Body of pancreas (tissue), 4 donors: Measurements from ENCODE around the gene TADA2B.

Experiments used
- CTCF ChIP-seq, 7 experiments: fragments of 450-650 bp in 4 of 7; fragments of 200-600 bp in 3 of 7; sonication (generic) in 3 of 7; IDR thresholded peaks; one replicate each; pipeline ENCODE4 v1.5.1; 2016 to 2019; ENCODE audit warnings: antibody characterized with exemption in 7 of 7
- POLR2A ChIP-seq, 3 donors: fragments of 450-650 bp; IDR thresholded peaks; one replicate each; pipeline ENCODE4 v1.6.1; 2016; ENCODE audit warnings: antibody characterized with exemption in 3 of 3, mild to moderate bottlenecking in 2 of 3

- TF ChIP-seq CTCF (IDR thresholded peaks at IDR 0.05), result peak in 1 of 7 experiments; percentile 4
- peak; percentile 43 to 51 (median 50) for TF ChIP-seq POLR2A (IDR thresholded peaks at IDR 0.05)
Measured at GRCh38 chr4:7034262-7035081, 8.7 kb upstream of the TADA2B start.
